Measurements from ENCODE around the gene CAD. TPM values are rescaled to one million over a fixed set of nuclear protein-coding genes. Genes with fewer than 3 reads are reported as not detected.
A peak's percentile ranks its signal among the peaks of the same experiment; 100 is the strongest.
"Not testable (repeated sequence)": the region's sequence is repeated elsewhere in the genome, so short reads cannot be mapped to it uniquely, and the experiment has no call there.

Gene CAD
- 8.5 TPM for total RNA-seq
- long read RNA-seq, partial matches to known transcripts, result 1 of 1 reads
- long read RNA-seq, other reads (novel, unspliced or antisense), result 0 of 1 reads

GRCh38 chr2:27217173-27218121 lies at the start of gene CAD:
TSS of gene CAD (plus strand) at chr2:27217369. CDS start at chr2:27217552, 183 bp downstream.
- DNase-seq (peak; percentile 93), ATAC-seq (peak; percentile 93)
- intact Hi-C loops (cut with micrococcal nuclease), result no loop called here

GRCh38 chr2:27170581-27171337 lies 46.4 kb upstream of the CAD start:
- intact Hi-C loops (cut with micrococcal nuclease), result no loop called here
- DNase-seq (no peak), ATAC-seq (no peak)

GRCh38 chr2:27171351-27171848 lies 45.8 kb upstream of the CAD start:
- DNase-seq (no peak), ATAC-seq (no peak)
- intact Hi-C loops (cut with micrococcal nuclease), result no loop called here

- intact Hi-C loops (cut with micrococcal nuclease), result no loop called here
- ATAC-seq, result no peak
- DNase-seq, result no peak
Observed at GRCh38 chr2:27174638-27175037, 42.5 kb upstream of the CAD start.

- no peak for ATAC-seq
- intact Hi-C loops (cut with micrococcal nuclease), result no loop called here
- DNase-seq, result no peak
Observed at GRCh38 chr2:27175330-27175729, 41.8 kb upstream of the CAD start.

GRCh38 chr2:27175781-27176180 lies 41.4 kb upstream of the CAD start:
- DNase-seq; ATAC-seq; intact Hi-C loops (cut with micrococcal nuclease): not testable (repeated sequence)

- intact Hi-C loops (cut with micrococcal nuclease), result no loop called here
- ATAC-seq, result no peak
- no peak for DNase-seq
Observed at GRCh38 chr2:27177441-27178351, 39.5 kb upstream of the CAD start.

GRCh38 chr2:27178469-27178868 lies 38.7 kb upstream of the CAD start:
- ATAC-seq (no peak), DNase-seq (no peak)
- intact Hi-C loops (cut with micrococcal nuclease), result no loop called here

- intact Hi-C loops (cut with micrococcal nuclease), result no loop called here
- DNase-seq, result no peak
- no peak for ATAC-seq
Observed at GRCh38 chr2:27179344-27180000, 37.7 kb upstream of the CAD start.

GRCh38 chr2:27182346-27182745 lies 34.8 kb upstream of the CAD start:
- intact Hi-C loops (cut with micrococcal nuclease), result loop anchor here (10.0 kb wide), 1 partner anchor 88 kb away; no protein-coding TSS in a partner anchor
- DNase-seq (no peak), ATAC-seq (no peak)

- peak; percentile 43 for DNase-seq
- intact Hi-C loops (cut with micrococcal nuclease), result loop anchor here (10.0 kb wide), 1 partner anchor 89 kb away; no protein-coding TSS in a partner anchor
- ATAC-seq, result peak; percentile 75
Observed at GRCh38 chr2:27184115-27184514, 33.1 kb upstream of the CAD start.

- intact Hi-C loops (cut with micrococcal nuclease), result loop anchor here (10.0 kb wide), 1 partner anchor 91 kb away; no protein-coding TSS in a partner anchor
- ATAC-seq (peak; percentile 83), DNase-seq (no peak)
Observed at GRCh38 chr2:27185331-27186026, 31.7 kb upstream of the CAD start.

GRCh38 chr2:27186613-27187345 lies 30.4 kb upstream of the CAD start:
- ATAC-seq (no peak), DNase-seq (no peak)
- intact Hi-C loops (cut with micrococcal nuclease), result loop anchor here (10.0 kb wide), 1 partner anchor 92 kb away; no protein-coding TSS in a partner anchor

GRCh38 chr2:27189989-27190388 lies 27.2 kb upstream of the CAD start:
- DNase-seq (no peak), ATAC-seq (no peak)
- intact Hi-C loops (cut with micrococcal nuclease), result loop anchor here (10.0 kb wide), 1 partner anchor 95 kb away; no protein-coding TSS in a partner anchor

- ATAC-seq, result peak; percentile 76
- no peak for DNase-seq
- intact Hi-C loops (cut with micrococcal nuclease), result no loop called here
Observed at GRCh38 chr2:27191070-27191829, 25.9 kb upstream of the CAD start.

Measured in left ventricle myocardium superior (tissue), 1 donor.